Measurements from ENCODE around the gene GBF1. TPM values are rescaled to one million over a fixed set of nuclear protein-coding genes. Genes with fewer than 3 reads are reported as not detected.

Gene GBF1
- total RNA-seq, 1 donor, result 52.1 TPM

DNA sequence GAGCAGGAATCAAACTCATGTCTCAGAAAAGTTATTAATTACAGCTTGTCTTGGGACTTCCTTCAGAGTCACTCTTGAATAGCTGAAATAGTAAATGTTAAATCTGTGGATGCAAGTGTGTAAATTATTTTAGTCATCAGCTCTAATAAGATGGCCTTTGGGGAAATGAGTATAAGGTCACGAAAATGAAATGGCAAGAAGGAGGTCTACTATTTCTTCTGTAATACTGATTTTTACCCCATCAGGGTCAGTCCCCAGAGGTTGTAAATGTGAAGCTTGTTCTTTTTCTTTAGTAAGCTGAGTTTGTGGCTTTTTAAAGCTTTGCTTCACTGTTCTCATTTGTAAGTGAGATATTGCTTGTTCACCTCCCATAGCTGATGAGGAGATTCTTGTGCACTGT is 63.9 kb downstream of the GBF1 start:
- no peak overlapping the region for H3K4me3 ChIP-seq (ENCODE audit: low read depth, low read length)
- no peak for DNase-seq (ENCODE audit: low read depth)
- TF ChIP-seq, protein P1, sequence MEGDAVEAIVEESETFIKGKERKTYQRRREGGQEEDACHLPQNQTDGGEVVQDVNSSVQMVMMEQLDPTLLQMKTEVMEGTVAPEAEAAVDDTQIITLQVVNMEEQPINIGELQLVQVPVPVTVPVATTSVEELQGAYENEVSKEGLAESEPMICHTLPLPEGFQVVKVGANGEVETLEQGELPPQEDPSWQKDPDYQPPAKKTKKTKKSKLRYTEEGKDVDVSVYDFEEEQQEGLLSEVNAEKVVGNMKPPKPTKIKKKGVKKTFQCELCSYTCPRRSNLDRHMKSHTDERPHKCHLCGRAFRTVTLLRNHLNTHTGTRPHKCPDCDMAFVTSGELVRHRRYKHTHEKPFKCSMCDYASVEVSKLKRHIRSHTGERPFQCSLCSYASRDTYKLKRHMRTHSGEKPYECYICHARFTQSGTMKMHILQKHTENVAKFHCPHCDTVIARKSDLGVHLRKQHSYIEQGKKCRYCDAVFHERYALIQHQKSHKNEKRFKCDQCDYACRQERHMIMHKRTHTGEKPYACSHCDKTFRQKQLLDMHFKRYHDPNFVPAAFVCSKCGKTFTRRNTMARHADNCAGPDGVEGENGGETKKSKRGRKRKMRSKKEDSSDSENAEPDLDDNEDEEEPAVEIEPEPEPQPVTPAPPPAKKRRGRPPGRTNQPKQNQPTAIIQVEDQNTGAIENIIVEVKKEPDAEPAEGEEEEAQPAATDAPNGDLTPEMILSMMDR (IDR thresholded peaks at IDR 0.05; ENCODE audit: insufficient read depth, low read length), result no peak

DNA sequence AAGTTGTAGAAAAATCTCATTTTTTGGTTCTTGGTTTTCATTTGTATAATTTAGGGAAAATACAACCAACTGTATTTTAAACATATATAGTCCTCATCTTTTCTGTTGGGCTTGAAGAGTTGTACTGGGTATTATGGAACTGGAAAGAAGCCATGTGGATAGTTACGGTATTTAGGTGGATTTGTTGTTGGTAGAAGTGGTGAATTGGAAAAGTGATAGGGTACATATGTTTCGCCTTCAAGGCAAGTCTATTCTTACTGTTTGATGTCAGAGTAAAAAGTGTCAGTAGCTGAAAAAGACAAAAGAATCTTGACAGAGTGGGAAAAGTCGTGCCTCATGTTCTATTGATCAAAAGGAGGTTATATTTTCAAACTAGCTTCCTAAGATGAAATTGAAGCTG is 64.6 kb downstream of the GBF1 start:
- no peak overlapping the region for H3K4me3 ChIP-seq (ENCODE audit: low read depth, low read length)
- no peak for DNase-seq (ENCODE audit: low read depth)
- TF ChIP-seq, protein P1 (IDR thresholded peaks at IDR 0.05; ENCODE audit: insufficient read depth, low read length), result no peak

DNA sequence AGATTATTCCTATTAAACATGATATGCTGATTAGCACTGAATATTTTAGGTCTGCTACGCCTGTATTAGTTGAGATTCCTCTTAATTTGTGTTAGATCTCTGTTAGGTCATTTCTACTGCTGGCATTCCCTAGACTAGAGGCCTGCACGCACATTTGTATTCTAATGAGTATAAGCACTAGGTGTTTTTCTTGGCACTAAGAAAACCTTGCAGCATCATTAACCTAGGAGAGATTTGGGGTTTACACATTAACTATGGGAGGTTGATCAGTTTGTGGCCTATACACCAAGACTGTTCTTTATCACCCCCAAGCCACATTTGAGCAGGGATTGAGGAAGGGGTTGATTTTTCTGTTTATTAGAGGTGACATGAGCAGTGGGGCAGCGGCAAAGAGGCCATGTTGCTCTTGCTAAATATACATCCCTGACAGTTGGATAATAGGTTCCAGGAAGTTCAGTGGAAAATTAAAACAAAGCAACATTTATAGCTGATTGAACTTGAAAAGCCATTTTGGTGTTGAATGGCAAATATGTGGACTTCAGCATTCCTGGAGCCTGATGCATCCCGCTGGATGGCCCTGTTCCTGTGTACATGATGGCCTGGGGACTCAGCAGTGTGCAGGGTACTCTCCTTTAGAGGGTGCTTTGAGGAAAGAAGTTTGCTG is 65.2 kb downstream of the GBF1 start:
- TF ChIP-seq, protein P1 (IDR thresholded peaks at IDR 0.05; ENCODE audit: insufficient read depth, low read length), result no peak
- no peak overlapping the region for H3K4me3 ChIP-seq (ENCODE audit: low read depth, low read length)
- peak; percentile 60 for DNase-seq (ENCODE audit: low read depth)

DNA sequence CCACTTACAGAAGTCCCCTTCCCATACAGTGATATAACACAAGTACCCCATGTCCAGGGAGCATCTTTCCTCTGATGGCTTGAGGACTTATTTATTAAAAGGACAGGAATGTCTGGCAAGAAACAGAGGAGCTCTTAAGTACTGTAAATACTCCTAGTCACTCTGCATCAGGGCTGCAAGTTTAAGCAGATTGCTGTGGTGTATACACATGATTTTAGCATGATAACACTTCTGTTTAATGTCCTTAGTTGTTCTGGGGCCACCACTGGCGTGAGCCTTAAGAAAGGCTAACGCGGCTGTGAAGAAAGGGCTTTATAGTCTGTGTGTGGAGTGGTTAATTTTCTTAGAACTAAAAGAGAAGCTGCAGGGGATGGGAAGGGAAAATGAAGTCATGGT is 65.7 kb downstream of the GBF1 start:
- no peak overlapping the region for H3K4me3 ChIP-seq (ENCODE audit: low read depth, low read length)
- DNase-seq (ENCODE audit: low read depth), result no peak
- TF ChIP-seq, protein P1 (IDR thresholded peaks at IDR 0.05; ENCODE audit: insufficient read depth, low read length), result no peak

DNA sequence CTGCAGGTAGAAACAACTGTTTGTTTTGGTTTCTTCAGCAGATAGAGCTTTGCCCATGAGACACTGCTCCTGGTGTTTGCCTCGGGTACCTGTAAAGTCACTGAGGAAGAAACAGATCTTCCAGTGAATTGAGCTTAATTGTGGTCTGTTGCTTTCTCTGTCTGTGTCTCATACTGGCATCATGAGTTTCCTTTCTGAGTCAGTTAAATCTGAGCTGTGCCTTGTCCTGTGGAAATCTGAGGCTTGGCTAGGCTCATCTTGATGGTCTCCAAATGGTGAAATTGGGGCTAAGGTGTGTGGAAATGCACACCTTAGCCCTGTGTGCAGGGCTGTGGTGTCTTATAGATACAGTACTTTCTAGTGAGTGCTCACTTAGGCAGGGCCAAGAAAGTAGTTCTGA is 67.4 kb downstream of the GBF1 start:
- DNase-seq (ENCODE audit: low read depth), result no peak
- no peak overlapping the region for H3K4me3 ChIP-seq (ENCODE audit: low read depth, low read length)
- TF ChIP-seq, protein P1 (IDR thresholded peaks at IDR 0.05; ENCODE audit: insufficient read depth, low read length), result no peak

DNA sequence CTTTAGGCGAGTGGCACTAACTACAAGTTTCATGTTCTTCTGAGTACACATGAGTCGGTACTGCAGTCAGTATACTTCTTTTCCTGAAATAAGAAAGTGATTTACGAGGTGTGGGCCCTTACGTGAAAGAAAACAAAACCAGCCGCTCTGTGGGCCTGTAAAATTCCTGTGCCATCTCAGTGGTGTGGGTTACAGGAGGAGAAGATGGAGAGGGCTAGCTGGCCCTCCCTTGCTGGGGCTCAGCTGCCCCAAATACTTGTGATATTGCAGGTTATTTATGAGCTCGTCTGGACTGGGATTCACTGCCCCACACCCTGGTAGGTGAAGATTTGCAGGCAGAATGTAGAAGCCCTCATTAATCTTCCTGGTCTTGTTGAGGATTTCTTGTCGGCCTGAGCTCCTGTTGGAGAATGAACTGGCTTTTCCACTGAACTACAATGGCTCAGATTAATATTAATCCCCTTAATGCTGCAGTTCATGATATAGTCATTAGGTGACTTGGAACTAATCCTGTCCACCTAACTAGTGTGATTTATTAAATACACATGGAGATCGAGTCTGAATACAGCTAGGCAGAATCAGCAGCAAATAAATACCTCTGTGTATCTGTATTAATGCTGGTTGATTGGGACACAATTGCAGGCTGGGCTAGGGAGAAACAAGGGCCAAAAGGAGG is 68.0 kb downstream of the GBF1 start:
- TF ChIP-seq, protein P1 (IDR thresholded peaks at IDR 0.05; ENCODE audit: insufficient read depth, low read length), result no peak
- DNase-seq (ENCODE audit: low read depth), result no peak
- H3K4me3 ChIP-seq (ENCODE audit: low read depth, low read length), result no peak overlapping the region
